GM12878 (cell line): Measurements from ENCODE around the gene SCEL.

Source experiments
- EZH2 ChIP-seq: IDR thresholded peaks from 2 replicates; pipeline ENCODE4 v1.6.1; 2012; ENCODE audit warnings: low read depth, mild to moderate bottlenecking, control low read depth, inconsistent platforms, low read length, borderline replicate concordance; ENCODE audit not compliant: control insufficient read depth
- NFYB ChIP-seq: IDR thresholded peaks from 2 replicates; pipeline ENCODE4 v1.6.1; 2011; ENCODE audit warnings: low read depth, mild to moderate bottlenecking, low read length, improper control_type of control experiment, moderate library complexity; ENCODE audit not compliant: insufficient read depth
- REST ChIP-seq: IDR thresholded peaks from 2 replicates; pipeline ENCODE4 v1.6.1; 2012; ENCODE audit warnings: mild to moderate bottlenecking, low read depth, low read length
- TF ChIP-seq, protein P1 (sequence below), 3 experiments: IDR thresholded peaks in 2 of 3; conservative IDR thresholded peaks in 1 of 3; 2 replicates each; pipeline ENCODE4 v1.5.1; 2011; ENCODE audit warnings: low read depth in 3 of 3, low read length in 3 of 3, mild to moderate bottlenecking in 3 of 3, control low read depth in 2 of 3, moderate library complexity in 2 of 3, inconsistent platforms in 1 of 3, mixed read lengths in 1 of 3; ENCODE audit not compliant: control insufficient read depth in 2 of 3, insufficient read depth in 1 of 3; ENCODE audit errors: extremely low read depth in 1 of 3
- TF ChIP-seq, protein P2 (sequence below): IDR thresholded peaks from 2 replicates; pipeline ENCODE4 v1.6.1; 2012; ENCODE audit warnings: low read depth, low read length, improper control_type of control experiment
- TF ChIP-seq, protein P3 (sequence below): IDR thresholded peaks from 2 replicates; pipeline ENCODE4 v1.6.1; 2012; ENCODE audit warnings: low read depth, low read length, improper control_type of control experiment

DNA sequence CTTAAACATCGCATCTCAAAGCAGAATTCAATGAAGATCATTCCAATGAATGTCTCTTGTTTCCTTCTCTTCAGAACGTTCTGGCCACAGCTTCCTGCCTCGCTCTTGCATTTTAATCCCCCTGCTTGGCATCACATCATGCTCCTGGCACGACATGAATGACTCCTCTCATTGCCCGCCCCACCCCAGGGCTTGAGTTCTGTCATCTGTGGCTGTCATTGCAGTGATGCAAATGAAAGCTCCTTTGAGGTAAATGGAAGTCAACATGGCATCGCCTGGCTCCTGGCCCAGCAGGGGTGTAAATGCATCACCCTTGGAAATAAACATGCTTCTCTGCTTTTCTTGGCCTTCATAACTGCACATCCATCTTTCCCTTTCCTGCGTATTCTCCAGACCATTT, 48.6 kb downstream of the SCEL start:
- no peak for TF ChIP-seq REST
- TF ChIP-seq, protein P1, sequence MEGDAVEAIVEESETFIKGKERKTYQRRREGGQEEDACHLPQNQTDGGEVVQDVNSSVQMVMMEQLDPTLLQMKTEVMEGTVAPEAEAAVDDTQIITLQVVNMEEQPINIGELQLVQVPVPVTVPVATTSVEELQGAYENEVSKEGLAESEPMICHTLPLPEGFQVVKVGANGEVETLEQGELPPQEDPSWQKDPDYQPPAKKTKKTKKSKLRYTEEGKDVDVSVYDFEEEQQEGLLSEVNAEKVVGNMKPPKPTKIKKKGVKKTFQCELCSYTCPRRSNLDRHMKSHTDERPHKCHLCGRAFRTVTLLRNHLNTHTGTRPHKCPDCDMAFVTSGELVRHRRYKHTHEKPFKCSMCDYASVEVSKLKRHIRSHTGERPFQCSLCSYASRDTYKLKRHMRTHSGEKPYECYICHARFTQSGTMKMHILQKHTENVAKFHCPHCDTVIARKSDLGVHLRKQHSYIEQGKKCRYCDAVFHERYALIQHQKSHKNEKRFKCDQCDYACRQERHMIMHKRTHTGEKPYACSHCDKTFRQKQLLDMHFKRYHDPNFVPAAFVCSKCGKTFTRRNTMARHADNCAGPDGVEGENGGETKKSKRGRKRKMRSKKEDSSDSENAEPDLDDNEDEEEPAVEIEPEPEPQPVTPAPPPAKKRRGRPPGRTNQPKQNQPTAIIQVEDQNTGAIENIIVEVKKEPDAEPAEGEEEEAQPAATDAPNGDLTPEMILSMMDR (IDR thresholded peaks at IDR 0.05 in 2 of 3, conservative IDR thresholded peaks at IDR 0.05 in 1 of 3; ENCODE audit: control insufficient read depth in 2 of 3, extremely low read depth in 1 of 3, insufficient read depth in 1 of 3, low read depth in 3 of 3, low read length in 3 of 3), result no peak
- TF ChIP-seq NFYB, result no peak
- TF ChIP-seq, protein P2, sequence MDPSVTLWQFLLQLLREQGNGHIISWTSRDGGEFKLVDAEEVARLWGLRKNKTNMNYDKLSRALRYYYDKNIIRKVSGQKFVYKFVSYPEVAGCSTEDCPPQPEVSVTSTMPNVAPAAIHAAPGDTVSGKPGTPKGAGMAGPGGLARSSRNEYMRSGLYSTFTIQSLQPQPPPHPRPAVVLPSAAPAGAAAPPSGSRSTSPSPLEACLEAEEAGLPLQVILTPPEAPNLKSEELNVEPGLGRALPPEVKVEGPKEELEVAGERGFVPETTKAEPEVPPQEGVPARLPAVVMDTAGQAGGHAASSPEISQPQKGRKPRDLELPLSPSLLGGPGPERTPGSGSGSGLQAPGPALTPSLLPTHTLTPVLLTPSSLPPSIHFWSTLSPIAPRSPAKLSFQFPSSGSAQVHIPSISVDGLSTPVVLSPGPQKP, result no peak
- TF ChIP-seq, protein P3, sequence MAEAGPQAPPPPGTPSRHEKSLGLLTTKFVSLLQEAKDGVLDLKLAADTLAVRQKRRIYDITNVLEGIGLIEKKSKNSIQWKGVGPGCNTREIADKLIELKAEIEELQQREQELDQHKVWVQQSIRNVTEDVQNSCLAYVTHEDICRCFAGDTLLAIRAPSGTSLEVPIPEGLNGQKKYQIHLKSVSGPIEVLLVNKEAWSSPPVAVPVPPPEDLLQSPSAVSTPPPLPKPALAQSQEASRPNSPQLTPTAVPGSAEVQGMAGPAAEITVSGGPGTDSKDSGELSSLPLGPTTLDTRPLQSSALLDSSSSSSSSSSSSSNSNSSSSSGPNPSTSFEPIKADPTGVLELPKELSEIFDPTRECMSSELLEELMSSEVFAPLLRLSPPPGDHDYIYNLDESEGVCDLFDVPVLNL, result no peak
- no peak for TF ChIP-seq EZH2
